ENCODE measurements around the gene PSAPL1.

Gene PSAPL1

DNA sequence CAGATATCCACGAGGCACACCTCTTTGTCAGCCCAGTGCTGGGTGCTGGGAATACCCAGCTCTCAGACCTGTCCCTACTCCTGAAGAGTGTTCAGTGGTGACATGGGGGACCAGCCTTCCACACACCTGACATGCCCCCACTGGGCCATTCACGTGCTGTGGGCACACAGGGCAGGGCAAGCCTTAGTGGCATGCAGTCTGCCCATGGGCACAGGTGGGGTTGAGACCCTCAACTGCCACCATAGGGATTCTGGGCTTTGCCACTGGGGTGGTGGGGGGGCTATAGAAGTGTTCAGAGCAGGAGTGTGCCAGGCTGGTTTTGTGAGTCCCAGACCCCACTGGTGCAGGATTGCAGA is 16.7 kb upstream of the PSAPL1 start:
- H3K4me3 ChIP-seq (ENCODE audit: low read depth, low read length), result no peak overlapping the region
- no peaks in the 10 kb centered on the region for H3K27me3 ChIP-seq (ENCODE audit: insufficient read depth, low read depth, severe bottlenecking)
- no peak for DNase-seq
- no peak for TF ChIP-seq CTCF (IDR thresholded peaks at IDR 0.05; ENCODE audit: low read depth, low read length)
- no peaks in the 10 kb centered on the region for H3K36me3 ChIP-seq
- H3K9me3 ChIP-seq (ENCODE audit: severe bottlenecking), result no peaks in the 10 kb centered on the region
- H3K27ac ChIP-seq, result no peak overlapping the region

- H3K27ac ChIP-seq, result no peak overlapping the region
- H3K27me3 ChIP-seq (ENCODE audit: insufficient read depth, low read depth, severe bottlenecking), result no peaks in the 10 kb centered on the region
- no peaks in the 10 kb centered on the region for H3K36me3 ChIP-seq
- H3K4me3 ChIP-seq (ENCODE audit: low read depth, low read length), result no peak overlapping the region
- TF ChIP-seq CTCF (IDR thresholded peaks at IDR 0.05; ENCODE audit: low read depth, low read length), result no peak
- no peaks in the 10 kb centered on the region for H3K9me3 ChIP-seq (ENCODE audit: severe bottlenecking)
- no peak for DNase-seq
These were observed 16.2 kb upstream of the PSAPL1 start for GRCh38 chr4:7450775-7451433.

DNA sequence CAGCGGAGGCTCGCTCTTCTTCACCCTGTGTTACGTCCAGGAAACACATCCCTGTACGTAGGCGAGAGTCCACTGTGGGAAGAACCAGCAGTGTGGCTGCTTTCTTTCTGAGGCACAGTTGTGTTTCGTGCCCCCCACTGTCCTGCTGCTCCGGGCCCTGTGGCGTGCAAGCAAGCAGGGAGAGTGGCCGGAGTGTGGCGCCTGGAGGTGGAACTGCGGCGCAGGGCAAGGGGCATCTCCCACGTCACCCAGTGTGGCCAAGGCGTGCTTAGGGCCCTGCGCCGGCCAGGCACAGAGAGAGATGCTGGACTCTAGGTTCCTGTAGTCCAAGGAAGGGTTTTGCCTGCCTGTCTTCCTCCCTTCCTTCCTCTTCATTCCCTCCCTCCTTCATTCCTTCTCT is 13.3 kb upstream of the PSAPL1 start:
- no peak overlapping the region for H3K27ac ChIP-seq
- no peak for TF ChIP-seq CTCF (IDR thresholded peaks at IDR 0.05; ENCODE audit: low read depth, low read length)
- H3K4me3 ChIP-seq (ENCODE audit: low read depth, low read length), result no peak overlapping the region
- DNase-seq, result no peak
- no peaks in the 10 kb centered on the region for H3K27me3 ChIP-seq (ENCODE audit: insufficient read depth, low read depth, severe bottlenecking)
- H3K36me3 ChIP-seq, result no peaks in the 10 kb centered on the region
- no peaks in the 10 kb centered on the region for H3K9me3 ChIP-seq (ENCODE audit: severe bottlenecking)

- Histone ChIP-seq H3K27me3 (ENCODE audit: insufficient read depth, low read depth, severe bottlenecking) (no peaks in the 10 kb centered on the region), H3K27ac (no peak overlapping the region), H3K4me3 (ENCODE audit: low read depth, low read length) (no peak overlapping the region), H3K36me3 (no peaks in the 10 kb centered on the region), H3K9me3 (ENCODE audit: severe bottlenecking) (no peaks in the 10 kb centered on the region)
- DNase-seq, result no peak
- no peak for TF ChIP-seq CTCF (IDR thresholded peaks at IDR 0.05; ENCODE audit: low read depth, low read length)
These were observed 12.5 kb upstream of the PSAPL1 start for GRCh38 chr4:7447236-7447635.

DNA sequence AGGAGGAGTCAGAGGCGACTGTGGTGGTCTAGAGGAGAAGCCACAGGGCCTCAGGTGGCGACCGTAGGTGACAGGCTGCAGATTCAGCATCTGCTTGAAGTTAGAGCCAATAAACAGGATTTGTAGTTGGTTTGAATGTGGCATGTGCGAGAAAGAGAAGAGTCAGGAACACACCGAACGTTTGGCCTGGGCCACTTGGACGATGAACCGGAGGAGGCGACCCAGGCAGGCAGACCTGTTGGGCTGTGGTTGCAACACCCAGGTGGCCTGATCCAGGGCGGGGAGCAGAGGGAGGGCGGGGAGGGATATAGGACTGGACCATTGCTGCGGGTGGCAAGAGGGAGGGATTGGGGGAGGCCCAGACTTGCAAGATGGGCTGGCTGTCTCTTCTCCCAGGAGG is 10.0 kb upstream of the PSAPL1 start:
- Histone ChIP-seq H3K27ac (no peak overlapping the region), H3K36me3 (peaks cover under 1% of the 10 kb centered on the region; the same call in 1 of the 2 replicates), H3K27me3 (ENCODE audit: insufficient read depth, low read depth, severe bottlenecking) (no peaks in the 10 kb centered on the region), H3K4me3 (ENCODE audit: low read depth, low read length) (no peak overlapping the region), H3K9me3 (ENCODE audit: severe bottlenecking) (no peaks in the 10 kb centered on the region)
- DNase-seq, result peak; percentile 30
- no peak for TF ChIP-seq CTCF (IDR thresholded peaks at IDR 0.05; ENCODE audit: low read depth, low read length)

DNA sequence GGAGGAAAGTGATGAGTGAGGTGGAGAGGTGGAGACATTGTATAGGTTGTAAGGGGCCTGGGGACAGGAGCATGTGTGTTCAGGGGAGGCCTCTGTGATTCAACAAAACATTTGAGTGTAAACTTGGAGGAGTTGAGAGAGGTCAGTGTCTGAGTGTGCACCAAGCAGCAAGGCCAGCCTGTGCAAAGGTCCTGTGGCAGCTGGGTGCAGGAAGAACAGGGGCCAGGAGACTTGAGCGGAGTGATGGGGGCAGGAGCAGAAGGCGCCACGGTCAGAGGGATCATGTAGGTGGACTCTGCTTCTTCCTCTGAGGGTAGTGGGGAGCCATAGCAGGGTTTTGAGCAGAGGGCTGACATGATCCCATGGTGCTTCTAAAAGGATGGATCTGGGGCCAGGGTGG is 9.6 kb upstream of the PSAPL1 start:
- no peak overlapping the region for H3K27ac ChIP-seq
- TF ChIP-seq CTCF (IDR thresholded peaks at IDR 0.05; ENCODE audit: low read depth, low read length), result no peak
- H3K4me3 ChIP-seq (ENCODE audit: low read depth, low read length), result no peak overlapping the region
- peaks cover under 1% of the 10 kb centered on the region for H3K9me3 ChIP-seq (ENCODE audit: severe bottlenecking)
- no peak for DNase-seq
- no peaks in the 10 kb centered on the region for H3K27me3 ChIP-seq (ENCODE audit: insufficient read depth, low read depth, severe bottlenecking)
- peaks cover 5% of the 10 kb centered on the region; the same call in 1 of the 2 replicates for H3K36me3 ChIP-seq

Measured in WERI-Rb-1 (cell line).